HCT116 (cell line): Measurements from ENCODE around the gene CLPX. TPM values are rescaled to one million over a fixed set of nuclear protein-coding genes. Genes with fewer than 3 reads are reported as not detected.

ENCODE experiments used
- ATAC-seq: fragments of 200-7000 bp; cut with Tn5 transposase; 2 replicates; pipeline ENCODE4 v1.9.1; 2020; ENCODE audit warnings: mild to moderate bottlenecking, moderate library complexity
- BruUV-seq: library from RNA; stranded (reverse); fragments of 400-500 nt; replicated peaks from 2 replicates; lab custom pipeline; 2021; lab: Mats Ljungman, UMichigan
- CTCF ChIA-PET: fragments of 300-600 bp; sonication (Branson Sonifier 250); formaldehyde crosslinking; loops from one replicate; lab custom pipeline; 2021; ENCODE audit warnings: antibody characterized with exemption; lab: Charles Lee
- POLR2A ChIA-PET: fragments of 300-600, 350-600 bp; sonication (Branson Sonifier 250); formaldehyde crosslinking; loops from one replicate; lab custom pipeline; 2021; ENCODE audit warnings: antibody characterized with exemption; lab: Charles Lee
- RAD21 ChIA-PET, 2 experiments: fragments of 300-600 bp; sonication (Branson Sonifier 250); formaldehyde crosslinking; loops; one replicate each; lab custom pipeline; 2023; ENCODE audit warnings: low total read pairs in 2 of 2; ENCODE audit not compliant: uncharacterized antibody in 2 of 2, unreplicated experiment in 2 of 2, low non-redundant PET in 1 of 2; lab: Charles Lee
- DNase-seq: peaks from one replicate; pipeline ENCODE4 v3.0.0-alpha.2; 2010; ENCODE audit warnings: low read depth, low spot score
- H2AFZ ChIP-seq: fragments of 200-600 bp; shearing (Covaris generic), sonication (generic); 2 replicates; pipeline ENCODE4 v1.6.1; 2017; ENCODE audit warnings: low read depth, mixed run types, mixed read lengths, antibody characterized with exemption, low read length; ENCODE audit not compliant: poor library complexity, severe bottlenecking
- H3K27ac ChIP-seq: 2 replicates; pipeline ENCODE4 v1.5.1; 2012; ENCODE audit warnings: low read depth, low read length
- H3K27me3 ChIP-seq: fragments of 200-600 bp; sonication (generic); 2 replicates; pipeline ENCODE4 v1.6.1; 2016; ENCODE audit warnings: mixed run types, low read length, mixed read lengths; ENCODE audit not compliant: insufficient read depth
- H3K36me3 ChIP-seq, 2 experiments: fragments of 200-500 bp in 1 of 2; fragments of 200-600 bp in 1 of 2; sonication (Bioruptor generic) in 1 of 2; sonication (generic) in 1 of 2; 2 replicates each; pipeline versions ENCODE4 v1.5.1 to v1.6.1; 2014 to 2016; ENCODE audit warnings: low read length in 2 of 2, inconsistent platforms in 1 of 2, mixed read lengths in 1 of 2, mixed run types in 1 of 2; ENCODE audit not compliant: insufficient read depth in 2 of 2, control insufficient read depth in 1 of 2
- H3K4me1 ChIP-seq, 2 experiments: fragments of 200-600 bp in 1 of 2; sonication (generic) in 1 of 2; 2 replicates each; pipeline versions ENCODE4 v1.5.1 to v1.6.1; 2012 to 2017; ENCODE audit warnings: low read length in 2 of 2, inconsistent platforms in 1 of 2, mild to moderate bottlenecking in 1 of 2, mixed read lengths in 1 of 2, mixed run types in 1 of 2, moderate library complexity in 1 of 2; ENCODE audit not compliant: insufficient read depth in 2 of 2, control insufficient read depth in 1 of 2
- H3K4me2 ChIP-seq: fragments of 200-600 bp; sonication (generic); 2 replicates; pipeline ENCODE4 v1.6.1; 2017; ENCODE audit warnings: mixed run types, low read length, mixed read lengths
- H3K4me3 ChIP-seq, 2 experiments: fragments of 200-600 bp in 1 of 2; sonication (generic) in 1 of 2; replicated peaks in 1 of 2; 2 replicates each; pipeline ENCODE4 v1.5.1; 2011 to 2016; ENCODE audit warnings: low read length in 2 of 2, control low read depth in 1 of 2, low read depth in 1 of 2, mild to moderate bottlenecking in 1 of 2, mixed read lengths in 1 of 2, mixed run types in 1 of 2
- H3K79me2 ChIP-seq: fragments of 200-600 bp; sonication (generic); 2 replicates; pipeline ENCODE4 v1.6.1; 2017; ENCODE audit warnings: mild to moderate bottlenecking, mixed run types, low read length, moderate library complexity, mixed read lengths; ENCODE audit not compliant: insufficient read depth
- H3K9ac ChIP-seq: fragments of 200-600 bp; sonication (generic); 2 replicates; pipeline ENCODE4 v1.6.1; 2016; ENCODE audit warnings: low read length, mixed read lengths
- H3K9me2 ChIP-seq: fragments of 200-600 bp; sonication (generic), shearing (Covaris generic); 2 replicates; pipeline ENCODE4 v1.6.1; 2017; ENCODE audit warnings: mixed run types, mild to moderate bottlenecking, moderate library complexity; ENCODE audit not compliant: insufficient read depth
- H3K9me3 ChIP-seq, 2 experiments: fragments of 200-500 bp in 1 of 2; fragments of 200-600 bp in 1 of 2; sonication (Bioruptor generic) in 1 of 2; sonication (generic) in 1 of 2; 2 replicates each; pipeline ENCODE4 v1.6.1; 2014 to 2017; ENCODE audit warnings: low read length in 2 of 2, mixed read lengths in 2 of 2, inconsistent platforms in 1 of 2, low read depth in 1 of 2, mild to moderate bottlenecking in 1 of 2, mixed run types in 1 of 2, moderate library complexity in 1 of 2; ENCODE audit not compliant: control insufficient read depth in 1 of 2, insufficient read depth in 1 of 2
- H4K20me1 ChIP-seq: fragments of 200-600 bp; sonication (generic), shearing (Covaris generic); 2 replicates; pipeline ENCODE4 v1.6.1; 2017; ENCODE audit warnings: mixed run types, mild to moderate bottlenecking, moderate library complexity; ENCODE audit not compliant: insufficient read depth
- CEBPB ChIP-seq: IDR thresholded peaks from 2 replicates; pipeline ENCODE4 v1.6.1; 2012; ENCODE audit warnings: low read depth
- CTCF ChIP-seq, 3 experiments: fragments of 200-600 bp in 1 of 3; sonication (generic) in 1 of 3; IDR thresholded peaks in 2 of 3; conservative IDR thresholded peaks in 1 of 3; 2 replicates each; pipeline ENCODE4 v1.5.1; 2012 to 2017; ENCODE audit warnings: low read depth in 2 of 3, low read length in 2 of 3, antibody characterized with exemption in 1 of 3, borderline replicate concordance in 1 of 3, control low read depth in 1 of 3, mild to moderate bottlenecking in 1 of 3, mixed read lengths in 1 of 3, mixed run types in 1 of 3, moderate library complexity in 1 of 3; ENCODE audit not compliant: insufficient read depth in 1 of 3
- EZH2 ChIP-seq: fragments of 200-600 bp; sonication (generic); IDR thresholded peaks from 2 replicates; pipeline ENCODE4 v1.6.1; 2017; ENCODE audit warnings: antibody characterized with exemption, mixed run types
- EZH2phosphoT487 ChIP-seq: fragments of 200-600 bp; IDR thresholded peaks from 2 replicates; pipeline ENCODE4 v1.6.1; 2018; ENCODE audit warnings: antibody characterized with exemption, borderline replicate concordance
- MAX ChIP-seq: IDR thresholded peaks from 2 replicates; pipeline ENCODE4 v1.6.1; 2012
- POLR2AphosphoS5 ChIP-seq: IDR thresholded peaks from 2 replicates; pipeline ENCODE4 v1.6.1; 2011; ENCODE audit warnings: mild to moderate bottlenecking, low read depth, low read length, moderate library complexity
- SIN3A ChIP-seq: IDR thresholded peaks from 2 replicates; pipeline ENCODE4 v1.6.1; 2012; ENCODE audit warnings: low read depth
- SP1 ChIP-seq: IDR thresholded peaks from 2 replicates; pipeline ENCODE4 v1.6.1; 2012; ENCODE audit warnings: low read depth
- SRF ChIP-seq: IDR thresholded peaks from 2 replicates; pipeline ENCODE4 v1.6.1; 2012; ENCODE audit warnings: low read depth
- ZFX ChIP-seq: fragments of 450-650 bp; IDR thresholded peaks from 2 replicates; pipeline ENCODE4 v1.6.1; 2017
- ZNF274 ChIP-seq: fragments of 200-500 bp; sonication (Bioruptor generic); IDR thresholded peaks from 2 replicates; pipeline ENCODE4 v1.6.1; 2014; ENCODE audit warnings: mild to moderate bottlenecking, low read depth, low read length, inconsistent platforms
- intact Hi-C: fragments of 100-400 bp; cut with micrococcal nuclease; formaldehyde crosslinking; loops from 2 replicates; pipeline ENCODE4 v1.10.0; 2022
- total RNA-seq: library from RNA; stranded (reverse); gene quantifications from one replicate; pipeline ENCODE4 v1.2.1, GENCODE V29; 2021; ENCODE audit not compliant: unreplicated experiment
- TF ChIP-seq, protein P1 (sequence below): IDR thresholded peaks from 2 replicates; pipeline ENCODE4 v1.6.1; 2012
- TF ChIP-seq, protein P2 (sequence below): IDR thresholded peaks from 2 replicates; pipeline ENCODE4 v1.6.1; 2011; ENCODE audit warnings: mild to moderate bottlenecking, low read length, moderate library complexity; ENCODE audit not compliant: insufficient replicate concordance; ENCODE audit errors: extremely low read depth

The CLPX gene
- total RNA-seq, 1 experiment from 2014 or later = 64.1 TPM

- Histone ChIP-seq H3K4me3 (no peak overlapping the region), H4K20me1 (no peaks in the 10 kb centered on the region), H3K36me3 (peaks cover 8 to 18% of the 10 kb centered on the region in 2 experiments; a peak in 3 of 4 replicates), H3K9me2 (no peaks in the 10 kb centered on the region), H3K27ac (no peak overlapping the region), H3K9me3 (no peaks in the 10 kb centered on the region), H2AFZ (no peak overlapping the region), H3K4me2 (no peak overlapping the region), H3K79me2 (no peaks in the 10 kb centered on the region), H3K9ac (no peak overlapping the region), H3K4me1 (no peaks in the 10 kb centered on the region), H3K27me3 (no peaks in the 10 kb centered on the region)
- ChIA-PET RAD21 (no interaction called here), CTCF (no interaction called here), POLR2A (no interaction called here)
- DNase-seq (no peak), ATAC-seq (no peak)
- TF ChIP-seq, protein P1, sequence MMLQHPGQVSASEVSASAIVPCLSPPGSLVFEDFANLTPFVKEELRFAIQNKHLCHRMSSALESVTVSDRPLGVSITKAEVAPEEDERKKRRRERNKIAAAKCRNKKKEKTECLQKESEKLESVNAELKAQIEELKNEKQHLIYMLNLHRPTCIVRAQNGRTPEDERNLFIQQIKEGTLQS = no peak
- TF ChIP-seq ZNF274 (no peak), EZH2phosphoT487 (no peak), SP1 (no peak), SRF (no peak), CTCF (IDR thresholded peaks at IDR 0.05 in 2 of 3, conservative IDR thresholded peaks at IDR 0.05 in 1 of 3; ENCODE audit: borderline replicate concordance in 1 of 3, insufficient read depth in 1 of 3, low read depth in 2 of 3, low read length in 2 of 3) (no peak), MAX (no peak), EZH2 (no peak), ZFX (no peak), POLR2AphosphoS5 (no peak), CEBPB (no peak), SIN3A (no peak)
- TF ChIP-seq, protein P2, sequence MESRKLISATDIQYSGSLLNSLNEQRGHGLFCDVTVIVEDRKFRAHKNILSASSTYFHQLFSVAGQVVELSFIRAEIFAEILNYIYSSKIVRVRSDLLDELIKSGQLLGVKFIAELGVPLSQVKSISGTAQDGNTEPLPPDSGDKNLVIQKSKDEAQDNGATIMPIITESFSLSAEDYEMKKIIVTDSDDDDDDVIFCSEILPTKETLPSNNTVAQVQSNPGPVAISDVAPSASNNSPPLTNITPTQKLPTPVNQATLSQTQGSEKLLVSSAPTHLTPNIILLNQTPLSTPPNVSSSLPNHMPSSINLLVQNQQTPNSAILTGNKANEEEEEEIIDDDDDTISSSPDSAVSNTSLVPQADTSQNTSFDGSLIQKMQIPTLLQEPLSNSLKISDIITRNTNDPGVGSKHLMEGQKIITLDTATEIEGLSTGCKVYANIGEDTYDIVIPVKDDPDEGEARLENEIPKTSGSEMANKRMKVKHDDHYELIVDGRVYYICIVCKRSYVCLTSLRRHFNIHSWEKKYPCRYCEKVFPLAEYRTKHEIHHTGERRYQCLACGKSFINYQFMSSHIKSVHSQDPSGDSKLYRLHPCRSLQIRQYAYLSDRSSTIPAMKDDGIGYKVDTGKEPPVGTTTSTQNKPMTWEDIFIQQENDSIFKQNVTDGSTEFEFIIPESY = no peak
- BruUV-seq = no TSS peak
- intact Hi-C loops = no loop called here
Observed at GRCh38 chr15:65147902-65148301, 37.2 kb downstream of the CLPX start.
